BLaER1 treated with 17β-estradiol and CSF1 and Interleukin-3, amounts not matched to agents 10 nM and 100 nM (cell line): ENCODE data around the gene GABRQ.

Experiments
- H3K27ac ChIP-seq, 11 experiments: shearing (Covaris generic); formaldehyde crosslinking; 2 replicates each; pipeline ENCODE4 v1.8.1; 2022
- H3K27me3 ChIP-seq, 11 experiments: shearing (Covaris generic); formaldehyde crosslinking; 2 replicates each; pipeline ENCODE4 v1.8.1; 2022
- H3K36me3 ChIP-seq, 11 experiments: shearing (Covaris generic); formaldehyde crosslinking; 2 replicates each; pipeline ENCODE4 v1.8.1; 2022
- H3K4me1 ChIP-seq, 10 experiments: shearing (Covaris generic); formaldehyde crosslinking; 2 replicates each; pipeline ENCODE4 v1.8.1; 2022
- H3K4me2 ChIP-seq, 11 experiments: shearing (Covaris generic); formaldehyde crosslinking; 2 replicates each; pipeline ENCODE4 v1.8.1; 2022
- H3K4me3 ChIP-seq, 10 experiments: shearing (Covaris generic); formaldehyde crosslinking; 2 replicates each; pipeline ENCODE4 v1.8.1; 2022
- H3K9ac ChIP-seq, 11 experiments: shearing (Covaris generic); formaldehyde crosslinking; 2 replicates each; pipeline ENCODE4 v1.8.1; 2022
- H3K9me3 ChIP-seq, 11 experiments: shearing (Covaris generic); formaldehyde crosslinking; replicated peaks in 1 of 11; 2 replicates each; pipeline ENCODE4 v1.8.1; 2022
- H4K20me1 ChIP-seq, 11 experiments: shearing (Covaris generic); formaldehyde crosslinking; 2 replicates each; pipeline ENCODE4 v1.8.1; 2022
- Cebpa-rat ChIP-seq, 11 experiments: shearing (Covaris generic); IDR thresholded peaks; 2 replicates each; pipeline ENCODE4 v1.8.1; 2022

GABRQ gene

GRCh38 chrX:152637649-152638442 is at the start of gene GABRQ:
Gene GABRQ (plus strand): TSS chrX:152637895. CDS start chrX:152638203, 308 bp downstream.
- Histone ChIP-seq H3K4me2 (no peak within 1 kb of the TSS), H3K36me3 (no peaks in the 10 kb centered on the region), H3K27ac (no peak within 1 kb of the TSS), H4K20me1 (peaks cover 0 to 3% (median 0%) of the 10 kb centered on the region in 11 experiments; a peak in 5 of 22 replicates), H3K27me3 (peaks cover 84 to 100% (median 98%) of the 10 kb centered on the region in 11 experiments), H3K9ac (no peak within 1 kb of the TSS), H3K4me3 (no peak within 1 kb of the TSS), H3K9me3 (peaks cover 0 to 7% (median 0%) of the 10 kb centered on the region in 11 experiments; a peak in 1 of 22 replicates), H3K4me1 (no peaks in the 10 kb centered on the region)
- TF ChIP-seq Cebpa-rat (IDR thresholded peaks at IDR 0.05), result no peak

GRCh38 chrX:152588206-152588605 is 49.5 kb upstream of the GABRQ start:
- H3K4me1 ChIP-seq, result no peaks in the 10 kb centered on the region
- no peaks in the 10 kb centered on the region for H3K36me3 ChIP-seq
- TF ChIP-seq Cebpa-rat (IDR thresholded peaks at IDR 0.05), result no peak
- H3K9me3 ChIP-seq, result peaks cover 1 to 8% (median 4%) of the 10 kb centered on the region in 11 experiments; a peak in 18 of 22 replicates
- H3K9ac ChIP-seq, result no peak overlapping the region
- peaks cover 40 to 62% (median 46%) of the 10 kb centered on the region in 11 experiments for H3K27me3 ChIP-seq
- no peak overlapping the region for H3K4me2 ChIP-seq
- no peaks in the 10 kb centered on the region; a peak in 2 of 22 replicates for H4K20me1 ChIP-seq
- no peak overlapping the region for H3K4me3 ChIP-seq
- H3K27ac ChIP-seq, result no peak overlapping the region

- Histone ChIP-seq H3K9ac (no peak overlapping the region), H3K36me3 (no peaks in the 10 kb centered on the region), H3K4me2 (no peak overlapping the region), H4K20me1 (no peaks in the 10 kb centered on the region), H3K9me3 (peaks cover 0 to 5% (median 0%) of the 10 kb centered on the region in 11 experiments; a peak in 2 of 22 replicates), H3K4me3 (no peak overlapping the region), H3K27me3 (peaks cover 91 to 100% (median 96%) of the 10 kb centered on the region in 11 experiments), H3K27ac (no peak overlapping the region), H3K4me1 (no peaks in the 10 kb centered on the region)
- TF ChIP-seq Cebpa-rat (IDR thresholded peaks at IDR 0.05), result no peak
Observed at GRCh38 chrX:152600853-152601633, 36.7 kb upstream of the GABRQ start.

- H3K27me3 ChIP-seq, result peaks cover 82 to 90% (median 86%) of the 10 kb centered on the region in 11 experiments
- H3K4me1 ChIP-seq, result no peaks in the 10 kb centered on the region
- no peaks in the 10 kb centered on the region for H4K20me1 ChIP-seq
- H3K4me2 ChIP-seq, result no peak overlapping the region
- H3K9ac ChIP-seq, result no peak overlapping the region
- H3K36me3 ChIP-seq, result no peaks in the 10 kb centered on the region
- no peak overlapping the region for H3K4me3 ChIP-seq
- no peak for TF ChIP-seq Cebpa-rat (IDR thresholded peaks at IDR 0.05)
- no peak overlapping the region for H3K27ac ChIP-seq
- peaks cover 3 to 14% (median 3%) of the 10 kb centered on the region in 11 experiments; a peak in 20 of 22 replicates for H3K9me3 ChIP-seq
Observed at GRCh38 chrX:152601848-152602616, 35.7 kb upstream of the GABRQ start.

- Histone ChIP-seq H3K9ac (no peak overlapping the region), H4K20me1 (no peaks in the 10 kb centered on the region; a peak in 1 of 22 replicates), H3K4me3 (no peak overlapping the region), H3K36me3 (no peaks in the 10 kb centered on the region), H3K27ac (no peak overlapping the region), H3K9me3 (peaks cover 0 to 4% (median 0%) of the 10 kb centered on the region in 11 experiments; a peak in 1 of 22 replicates), H3K4me2 (no peak overlapping the region), H3K4me1 (no peaks in the 10 kb centered on the region), H3K27me3 (peaks cover 68 to 94% (median 84%) of the 10 kb centered on the region in 11 experiments)
- no peak for TF ChIP-seq Cebpa-rat (IDR thresholded peaks at IDR 0.05)
Observed at GRCh38 chrX:152614791-152615190, 22.9 kb upstream of the GABRQ start.

- Histone ChIP-seq H3K27me3 (peaks cover 60 to 98% (median 84%) of the 10 kb centered on the region in 11 experiments), H3K4me3 (no peak overlapping the region), H3K27ac (no peak overlapping the region), H3K4me2 (no peak overlapping the region), H4K20me1 (no peaks in the 10 kb centered on the region; a peak in 1 of 22 replicates), H3K4me1 (peaks cover 0 to 6% (median 0%) of the 10 kb centered on the region in 10 experiments; a peak in 2 of 20 replicates), H3K9me3 (no peaks in the 10 kb centered on the region), H3K36me3 (no peaks in the 10 kb centered on the region), H3K9ac (no peak overlapping the region)
- no peak for TF ChIP-seq Cebpa-rat (IDR thresholded peaks at IDR 0.05)
Observed at GRCh38 chrX:152619897-152620296, 17.8 kb upstream of the GABRQ start.

- Histone ChIP-seq H3K4me2 (no peak overlapping the region), H3K4me1 (no peaks in the 10 kb centered on the region), H3K36me3 (no peaks in the 10 kb centered on the region), H3K27ac (no peak overlapping the region), H3K27me3 (peaks cover 80 to 99% (median 95%) of the 10 kb centered on the region in 11 experiments), H3K4me3 (no peak overlapping the region), H4K20me1 (no peaks in the 10 kb centered on the region; a peak in 2 of 22 replicates), H3K9me3 (no peaks in the 10 kb centered on the region; a peak in 1 of 22 replicates), H3K9ac (no peak overlapping the region)
- no peak for TF ChIP-seq Cebpa-rat (IDR thresholded peaks at IDR 0.05)
Observed at GRCh38 chrX:152632445-152633097, 5.1 kb upstream of the GABRQ start.

GRCh38 chrX:152635941-152636340 is 1.8 kb upstream of the GABRQ start:
- H3K4me1 ChIP-seq, result no peaks in the 10 kb centered on the region
- no peak overlapping the region for H3K27ac ChIP-seq
- H3K36me3 ChIP-seq, result no peaks in the 10 kb centered on the region
- no peak overlapping the region for H3K4me2 ChIP-seq
- H3K9me3 ChIP-seq, result peaks cover 0 to 7% (median 0%) of the 10 kb centered on the region in 11 experiments; a peak in 1 of 22 replicates
- no peak overlapping the region for H3K9ac ChIP-seq
- no peak for TF ChIP-seq Cebpa-rat (IDR thresholded peaks at IDR 0.05)
- no peaks in the 10 kb centered on the region; a peak in 4 of 22 replicates for H4K20me1 ChIP-seq
- no peak overlapping the region for H3K4me3 ChIP-seq
- peaks cover 79 to 99% (median 95%) of the 10 kb centered on the region in 11 experiments for H3K27me3 ChIP-seq
